ENCODE measurements around the gene TMCC1. TPM values are rescaled to one million over a fixed set of nuclear protein-coding genes. Genes with fewer than 3 reads are reported as not detected.

Gene TMCC1
- total and polyA plus RNA-seq, 9 donors = 13.2 to 57.2 (median 42.4) TPM

DNA sequence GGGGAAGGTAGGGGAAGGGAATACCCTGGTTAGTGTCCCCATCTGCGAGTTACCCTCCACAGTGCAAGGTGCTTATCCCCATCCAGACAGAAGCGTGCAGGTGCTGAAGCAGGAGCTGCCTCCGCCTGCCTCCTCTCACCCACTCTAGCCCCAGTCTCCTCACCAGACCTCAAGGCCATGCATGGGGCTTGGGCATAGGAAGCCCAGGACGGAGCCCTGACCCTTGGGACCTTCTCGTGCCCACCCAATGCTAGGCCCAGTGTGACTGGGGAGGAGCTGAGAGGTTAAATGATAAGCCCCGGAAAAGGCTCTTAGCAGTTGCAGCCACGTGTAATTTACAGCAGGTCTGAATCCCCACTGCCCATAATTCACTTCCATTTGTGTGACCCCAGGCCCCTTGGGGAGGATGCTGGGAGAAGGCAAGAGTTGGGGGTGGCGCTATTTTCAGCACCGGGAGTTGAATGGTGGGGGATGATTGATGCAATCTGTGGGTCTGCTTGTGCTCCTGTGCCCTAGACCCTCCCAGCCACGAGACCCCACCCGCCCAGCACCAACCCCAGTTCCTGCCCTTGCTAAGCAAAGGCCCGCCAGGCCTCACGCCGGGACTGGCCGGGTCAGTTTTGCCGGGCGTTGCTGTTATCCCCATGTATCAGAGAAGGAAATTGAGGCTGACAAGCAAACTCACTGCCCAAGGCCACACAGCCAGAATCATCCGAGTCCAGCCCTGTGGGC is 272.5 kb downstream of the TMCC1 start:
- TF ChIP-seq, protein P1, sequence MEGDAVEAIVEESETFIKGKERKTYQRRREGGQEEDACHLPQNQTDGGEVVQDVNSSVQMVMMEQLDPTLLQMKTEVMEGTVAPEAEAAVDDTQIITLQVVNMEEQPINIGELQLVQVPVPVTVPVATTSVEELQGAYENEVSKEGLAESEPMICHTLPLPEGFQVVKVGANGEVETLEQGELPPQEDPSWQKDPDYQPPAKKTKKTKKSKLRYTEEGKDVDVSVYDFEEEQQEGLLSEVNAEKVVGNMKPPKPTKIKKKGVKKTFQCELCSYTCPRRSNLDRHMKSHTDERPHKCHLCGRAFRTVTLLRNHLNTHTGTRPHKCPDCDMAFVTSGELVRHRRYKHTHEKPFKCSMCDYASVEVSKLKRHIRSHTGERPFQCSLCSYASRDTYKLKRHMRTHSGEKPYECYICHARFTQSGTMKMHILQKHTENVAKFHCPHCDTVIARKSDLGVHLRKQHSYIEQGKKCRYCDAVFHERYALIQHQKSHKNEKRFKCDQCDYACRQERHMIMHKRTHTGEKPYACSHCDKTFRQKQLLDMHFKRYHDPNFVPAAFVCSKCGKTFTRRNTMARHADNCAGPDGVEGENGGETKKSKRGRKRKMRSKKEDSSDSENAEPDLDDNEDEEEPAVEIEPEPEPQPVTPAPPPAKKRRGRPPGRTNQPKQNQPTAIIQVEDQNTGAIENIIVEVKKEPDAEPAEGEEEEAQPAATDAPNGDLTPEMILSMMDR (IDR thresholded peaks at IDR 0.05) = no peak
- TF ChIP-seq EP300 (IDR thresholded peaks at IDR 0.05) (no peak), POLR2A (IDR thresholded peaks at IDR 0.05) (no peak)
- intact Hi-C loops (cut with DNase I) = loop anchor here in 2 of 4 donors (5.0 to 10.0 kb wide), 2 partner anchors 129 to 314 kb away; no protein-coding TSS in a partner anchor
- no peak for DNase-seq
- no peak overlapping the region for H3K27ac ChIP-seq
- H3K27me3 ChIP-seq = no peaks in the 10 kb centered on the region
- H3K4me1 ChIP-seq (ENCODE audit: insufficient read depth) = peaks cover 6% of the 10 kb centered on the region
- H3K36me3 ChIP-seq = no peaks in the 10 kb centered on the region
- no peaks in the 10 kb centered on the region for H3K9me3 ChIP-seq
- no peak overlapping the region for H3K4me3 ChIP-seq
- WGBS, 3 donors = 67 to 75% (median 73%) methylated on average over 18 of the region's 18 CpGs

DNA sequence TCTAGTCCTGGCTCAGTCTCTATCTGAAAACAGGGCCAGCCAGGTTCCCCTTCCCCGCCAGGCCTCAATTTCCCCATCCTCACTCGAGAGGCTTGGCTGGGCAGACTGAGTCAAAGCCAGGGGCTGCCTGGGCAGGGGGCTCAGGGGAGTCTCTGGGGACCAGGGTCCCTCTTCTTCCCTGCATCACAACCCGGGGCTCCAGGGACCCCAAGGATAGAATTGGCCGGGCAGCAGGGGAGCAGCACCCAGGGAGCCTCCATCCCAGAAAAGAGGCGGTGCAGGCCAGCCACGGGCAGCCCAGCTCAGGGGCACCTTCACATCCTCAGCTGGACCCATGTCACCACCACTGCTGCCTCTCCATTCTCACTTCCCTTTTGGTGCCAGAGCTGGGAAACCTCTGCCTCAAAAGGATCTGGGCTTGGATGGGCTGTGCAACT is 273.8 kb downstream of the TMCC1 start:
- DNase-seq = peak in 1 of 5 donors; percentile 27
- Histone ChIP-seq H3K4me1 (ENCODE audit: insufficient read depth) (peaks cover 6% of the 10 kb centered on the region), H3K4me3 (no peak overlapping the region), H3K9me3 (no peaks in the 10 kb centered on the region), H3K36me3 (no peaks in the 10 kb centered on the region), H3K27ac (no peak overlapping the region), H3K27me3 (no peaks in the 10 kb centered on the region)
- no peak for TF ChIP-seq EP300 (IDR thresholded peaks at IDR 0.05)
- TF ChIP-seq, protein P1 (IDR thresholded peaks at IDR 0.05) = no peak
- intact Hi-C loops (cut with DNase I) = loop anchor here in 2 of 4 donors (5.0 to 10.0 kb wide), 2 partner anchors 127 to 315 kb away; no protein-coding TSS in a partner anchor
- 86 to 95% (median 88%) methylated on average over 6 of the region's 6 CpGs for WGBS, 3 donors

DNA sequence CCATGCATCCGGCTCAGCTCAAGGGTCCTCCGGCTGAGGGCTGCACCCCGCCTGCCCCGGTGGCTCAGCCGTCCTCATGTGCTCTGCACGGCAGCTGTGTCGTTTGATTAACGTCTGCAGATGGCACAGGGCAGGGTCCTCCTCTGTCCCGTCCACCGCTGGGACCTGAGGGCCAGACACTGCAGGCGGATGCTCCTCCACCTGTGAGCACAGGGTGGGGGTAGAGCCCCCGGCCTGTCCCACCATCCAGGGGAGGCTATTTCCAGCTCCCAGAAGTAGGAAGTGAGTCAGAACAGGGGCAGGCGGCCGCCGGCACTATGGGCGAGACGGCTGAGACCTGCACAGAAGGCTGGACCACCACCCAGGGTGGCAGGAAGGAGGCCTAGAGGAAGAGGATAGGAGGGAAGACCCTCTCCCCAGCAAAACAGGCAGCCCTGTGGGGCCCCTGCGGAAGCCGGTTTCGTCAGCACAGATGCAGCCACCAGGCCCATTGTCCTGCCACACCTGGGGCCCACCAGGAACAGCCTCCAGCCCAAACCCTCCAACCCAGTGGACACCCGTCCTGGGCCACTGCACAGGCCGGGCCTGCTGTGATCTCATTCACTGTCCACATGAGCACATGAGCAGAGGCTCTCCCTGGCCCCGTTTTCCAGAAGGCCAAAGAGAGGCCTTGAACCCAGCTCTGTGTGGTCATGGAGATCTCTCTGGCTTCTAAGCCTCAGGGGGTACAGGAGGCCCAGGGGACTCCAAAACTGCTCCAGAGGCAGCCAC is 274.4 kb downstream of the TMCC1 start:
- 82 to 87% (median 82%) methylated on average over 23 of the region's 23 CpGs for WGBS, 3 donors
- H3K27ac ChIP-seq = no peak overlapping the region

DNA sequence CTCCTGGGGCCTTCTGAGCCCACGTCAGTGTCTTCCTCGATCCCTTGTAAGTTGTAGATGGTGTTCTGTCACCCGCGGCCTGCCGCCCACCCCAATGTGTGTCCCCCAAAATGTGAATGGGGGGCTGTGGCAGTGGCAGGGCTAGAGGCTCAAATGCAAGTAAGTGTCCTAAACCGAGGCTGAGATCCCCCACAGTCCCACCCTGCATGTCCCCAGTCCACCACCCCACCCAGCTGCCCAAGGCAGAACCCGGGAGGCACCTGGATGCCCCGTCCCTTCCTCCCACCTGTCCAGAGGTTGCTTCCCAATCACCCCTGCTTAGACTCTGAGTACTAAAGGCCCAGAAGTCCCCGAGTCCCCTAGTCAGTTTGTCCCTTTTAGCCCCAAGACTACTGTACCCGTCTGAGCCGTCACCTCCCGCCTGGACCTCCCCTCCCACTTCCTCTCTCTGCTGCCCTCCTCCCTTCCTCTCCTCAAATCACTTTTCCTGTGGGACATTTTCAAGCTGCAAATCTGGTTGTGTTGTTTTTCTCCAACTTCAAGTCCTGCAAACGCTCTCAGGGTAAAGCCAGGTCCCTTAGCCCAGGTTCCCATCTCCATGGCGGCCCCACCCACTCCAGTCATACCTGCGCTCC is 275.2 kb downstream of the TMCC1 start:
- Histone ChIP-seq H3K4me3 (no peak overlapping the region), H3K27me3 (no peaks in the 10 kb centered on the region), H3K9me3 (no peaks in the 10 kb centered on the region), H3K27ac (no peak overlapping the region), H3K36me3 (no peaks in the 10 kb centered on the region), H3K4me1 (ENCODE audit: insufficient read depth) (peaks cover 4% of the 10 kb centered on the region)
- intact Hi-C loops (cut with DNase I) = no loop called here
- TF ChIP-seq POLR2A (IDR thresholded peaks at IDR 0.05) (no peak), EP300 (IDR thresholded peaks at IDR 0.05) (no peak)
- TF ChIP-seq, protein P1 (IDR thresholded peaks at IDR 0.05) = no peak
- DNase-seq = no peak
- 81 to 86% (median 84%) methylated on average over 15 of the region's 15 CpGs for whole genome bisulfite sequencing, 3 donors

More for the DNA sequence above, 274.4 kb downstream of the TMCC1 start:
- DNase-seq = peak in 2 of 5 donors; percentile 18 to 31
- Histone ChIP-seq H3K4me3 (no peak overlapping the region), H3K36me3 (no peaks in the 10 kb centered on the region), H3K4me1 (ENCODE audit: insufficient read depth) (peaks cover 4% of the 10 kb centered on the region), H3K27me3 (no peaks in the 10 kb centered on the region), H3K9me3 (no peaks in the 10 kb centered on the region)
- TF ChIP-seq, protein P1 (IDR thresholded peaks at IDR 0.05) = no peak
- TF ChIP-seq EP300 (IDR thresholded peaks at IDR 0.05) (no peak), POLR2A (IDR thresholded peaks at IDR 0.05) (no peak)
- intact Hi-C loops (cut with DNase I) = no loop called here
